Natural killer cell (primary cell): ENCODE results near the gene RDH8. TPM values are rescaled to one million over a fixed set of nuclear protein-coding genes. Genes with fewer than 3 reads are reported as not detected.

Experiments used
- ATAC-seq, 3 donors: fragments of 150-1000 bp in 2 of 3; fragments of 200-7000 bp in 1 of 3; cut with Tn5 transposase; 1 replicate in 1 of 3; 2 replicates in 2 of 3; pipeline ENCODE4 v1.10.0; 2021; ENCODE audit warnings: mild to moderate bottlenecking in 2 of 3, moderate library complexity in 2 of 3
- DNase-seq, 2 donors: peaks; one replicate each; pipeline versions ENCODE4 v3.0.0 to v3.0.0-alpha.2; 2013 to 2021; ENCODE audit warnings: mixed read lengths in 1 of 2
- H3K27ac ChIP-seq: one replicate; pipeline ENCODE4 v1.5.1; 2013; ENCODE audit warnings: mild to moderate bottlenecking, low read length
- H3K27me3 ChIP-seq: one replicate; pipeline ENCODE4 v1.6.1; 2013; ENCODE audit warnings: low read length; ENCODE audit not compliant: control insufficient read depth, insufficient read depth
- H3K36me3 ChIP-seq: one replicate; pipeline ENCODE4 v1.6.1; 2013; ENCODE audit warnings: low read length; ENCODE audit not compliant: control insufficient read depth, insufficient read depth
- H3K4me1 ChIP-seq: one replicate; pipeline ENCODE4 v1.6.1; 2013; ENCODE audit warnings: low read length; ENCODE audit not compliant: control insufficient read depth, insufficient read depth
- H3K4me3 ChIP-seq: one replicate; pipeline ENCODE4 v1.5.1; 2013; ENCODE audit warnings: low read length
- H3K9me3 ChIP-seq: one replicate; pipeline ENCODE4 v1.6.1; 2013; ENCODE audit warnings: low read length; ENCODE audit not compliant: control insufficient read depth, insufficient read depth
- H3K27ac Mint-ChIP-seq, 2 donors: one replicate each; pipeline ENCODE4 v1.8.0; 2022; ENCODE audit warnings: mild to moderate bottlenecking in 2 of 2, mixed read lengths in 2 of 2, moderate library complexity in 1 of 2
- H3K27me3 Mint-ChIP-seq, 2 donors: one replicate each; pipeline ENCODE4 v1.8.0; 2022; ENCODE audit warnings: low read depth in 2 of 2, mixed read lengths in 2 of 2
- H3K36me3 Mint-ChIP-seq: one replicate; pipeline ENCODE4 v1.8.0; 2022; ENCODE audit warnings: mixed read lengths
- H3K4me1 Mint-ChIP-seq, 2 donors: one replicate each; pipeline ENCODE4 v1.8.0; 2022; ENCODE audit warnings: mixed read lengths in 2 of 2
- H3K4me3 Mint-ChIP-seq: one replicate; pipeline ENCODE4 v1.8.0; 2022; ENCODE audit warnings: mild to moderate bottlenecking, moderate library complexity, mixed read lengths
- H3K9me3 Mint-ChIP-seq, 2 donors: one replicate each; pipeline ENCODE4 v1.8.0; 2022; ENCODE audit warnings: mixed read lengths in 2 of 2
- CTCF ChIP-seq: fragments of 200-600 bp; IDR thresholded peaks from one replicate; pipeline ENCODE4 v1.8.0; 2022; ENCODE audit warnings: antibody characterized with exemption
- WGBS: methylation state at CpG from one replicate; pipeline ENCODE4 v1.1.7; 2013; ENCODE audit warnings: missing lambda C conversion rate; ENCODE audit not compliant: insufficient coverage; 5-methylcytosine and 5-hydroxymethylcytosine counted together
- intact Hi-C: fragments of 100-400 bp; cut with micrococcal nuclease; formaldehyde crosslinking; loops from one replicate; pipeline ENCODE4 v1.14.2; 2022
- total RNA-seq, 4 donors: library from RNA; stranded (reverse); fragments of 120-200 nt in 1 of 4; gene quantifications; one replicate each; pipeline versions ENCODE4 v1.2.3 to v1.2.4, GENCODE V29; 2013 to 2022

Gene RDH8
- total RNA-seq, 3 donors from 2014 or later (not counting 1 experiment from before 2014, with no cell fraction given) = not detected

DNA sequence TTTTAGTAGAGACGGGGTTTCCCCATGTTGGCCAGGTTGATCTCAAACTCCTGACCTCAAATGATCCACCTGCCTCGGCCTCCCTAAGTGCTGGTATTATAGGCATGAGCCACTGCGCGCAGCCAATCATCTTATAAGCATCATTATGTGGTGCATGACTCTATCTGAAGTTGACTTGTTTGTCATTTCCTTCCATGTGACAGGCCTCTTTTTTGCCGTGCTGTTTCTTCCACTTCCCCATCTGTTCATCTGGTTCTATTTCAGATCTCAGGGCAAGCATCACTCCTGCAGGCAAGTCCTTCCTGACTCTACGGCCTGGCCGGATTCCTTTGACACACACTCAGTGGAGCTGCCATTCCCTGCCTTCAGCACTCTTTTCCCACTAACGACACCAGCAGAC, 18.2 kb upstream of the RDH8 start:
- DNase-seq = no peak
- Histone ChIP-seq H3K4me3 (no peak overlapping the region), H3K27ac (no peak overlapping the region), H3K9me3 (no peaks in the 10 kb centered on the region), H3K27me3 (peaks cover 3% of the 10 kb centered on the region), H3K4me1 (no peaks in the 10 kb centered on the region), H3K36me3 (no peaks in the 10 kb centered on the region)
- Mint-ChIP-seq H3K27me3 (peaks cover 14 to 15% of the 10 kb centered on the region in 2 donors), H3K4me3 (no peak overlapping the region), H3K27ac (no peak overlapping the region), H3K36me3 (no peaks in the 10 kb centered on the region), H3K9me3 (no peaks in the 10 kb centered on the region), H3K4me1 (peaks cover 2 to 3% of the 10 kb centered on the region in 2 donors)
- 65% methylated on average over 7 of the region's 8 CpGs for WGBS
- TF ChIP-seq CTCF = no peak
- intact Hi-C loops = no loop called here
- ATAC-seq = no peak

- peaks cover 17 to 20% of the 10 kb centered on the region in 2 donors for H3K27me3 Mint-ChIP-seq
- ATAC-seq (no peak), DNase-seq (no peak)
- Histone ChIP-seq H3K36me3 (no peaks in the 10 kb centered on the region), H3K4me1 (peaks cover 5% of the 10 kb centered on the region), H3K27me3 (peaks cover 3% of the 10 kb centered on the region), H3K27ac (no peak overlapping the region), H3K4me3 (no peak overlapping the region), H3K9me3 (no peaks in the 10 kb centered on the region)
- peaks cover 8% of the 10 kb centered on the region in 2 donors for H3K4me1 Mint-ChIP-seq
- H3K36me3 Mint-ChIP-seq = no peaks in the 10 kb centered on the region
- no peak for TF ChIP-seq CTCF
- no peaks in the 10 kb centered on the region for H3K9me3 Mint-ChIP-seq
- H3K27ac Mint-ChIP-seq = no peak overlapping the region
- H3K4me3 Mint-ChIP-seq = no peak overlapping the region
- 85% methylated on average over 6 of the region's 7 CpGs for WGBS
- intact Hi-C loops = no loop called here
Measured at GRCh38 chr19:9995999-9996398, 17.3 kb upstream of the RDH8 start.

- Histone ChIP-seq H3K36me3 (no peaks in the 10 kb centered on the region), H3K27me3 (peaks cover 3% of the 10 kb centered on the region), H3K9me3 (no peaks in the 10 kb centered on the region), H3K27ac (no peak overlapping the region), H3K4me3 (no peak overlapping the region), H3K4me1 (peaks cover 5% of the 10 kb centered on the region)
- Mint-ChIP-seq H3K27ac (no peak overlapping the region), H3K4me1 (peaks cover 8% of the 10 kb centered on the region in 2 donors), H3K4me3 (no peak overlapping the region), H3K36me3 (no peaks in the 10 kb centered on the region), H3K9me3 (no peaks in the 10 kb centered on the region), H3K27me3 (peaks cover 17 to 20% of the 10 kb centered on the region in 2 donors)
- no peak for DNase-seq
- ATAC-seq = no peak
- intact Hi-C loops = no loop called here
- no peak for TF ChIP-seq CTCF
- 80% methylated on average over 5 of the region's 5 CpGs for WGBS
Measured at GRCh38 chr19:9996541-9996940, 16.7 kb upstream of the RDH8 start.

DNA sequence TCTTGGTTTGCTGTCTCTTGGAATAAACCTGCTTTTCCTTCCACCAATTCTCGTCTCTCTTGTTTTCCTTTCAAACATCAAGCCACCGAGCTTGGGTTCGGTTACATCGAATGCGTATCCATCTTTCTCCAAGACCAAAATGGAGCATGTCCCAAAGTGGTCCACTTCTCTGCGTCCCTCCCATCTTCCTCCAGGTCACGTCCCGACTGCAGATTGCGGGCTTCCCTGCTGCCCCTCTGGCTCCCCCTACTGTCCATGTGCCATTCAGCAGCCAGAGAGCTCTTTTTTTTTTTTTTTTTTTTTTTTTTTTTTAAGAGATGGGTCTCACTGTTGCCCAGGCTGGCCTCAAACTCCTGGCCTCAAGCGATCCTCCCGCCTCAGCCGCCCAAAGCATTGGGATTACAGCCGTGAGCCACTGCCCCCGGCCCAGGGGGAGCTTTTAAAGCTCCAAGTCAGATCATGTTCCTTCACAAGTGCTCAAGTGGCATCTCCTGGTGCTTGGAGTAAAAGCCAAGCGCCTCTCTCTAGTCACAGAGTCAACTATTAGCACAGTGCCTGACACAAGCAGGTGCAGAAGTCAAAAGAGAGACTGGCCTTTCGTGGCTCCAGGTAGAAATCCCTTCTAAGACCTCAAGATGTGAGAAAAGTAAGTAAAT, 13.0 kb upstream of the RDH8 start:
- DNase-seq (peak; percentile 53 to 86), ATAC-seq (peak; percentile 47 to 73 (median 67))
- TF ChIP-seq CTCF = peak; percentile 71
- Mint-ChIP-seq H3K4me3 (no peak overlapping the region), H3K27ac (no peak overlapping the region), H3K36me3 (no peaks in the 10 kb centered on the region), H3K4me1 (peaks cover 15 to 33% of the 10 kb centered on the region in 2 donors), H3K27me3 (peaks cover 17 to 20% of the 10 kb centered on the region in 2 donors), H3K9me3 (no peaks in the 10 kb centered on the region)
- Histone ChIP-seq H3K4me3 (no peak overlapping the region), H3K4me1 (peaks cover 21% of the 10 kb centered on the region), H3K9me3 (no peaks in the 10 kb centered on the region), H3K27ac (no peak overlapping the region), H3K27me3 (peaks cover 3% of the 10 kb centered on the region), H3K36me3 (no peaks in the 10 kb centered on the region)
- 14% methylated on average over 15 of the region's 16 CpGs for WGBS
- intact Hi-C loops = no loop called here
